ENCODE data around the gene GDAP1L1. TPM values are rescaled to one million over a fixed set of nuclear protein-coding genes. Genes with fewer than 3 reads are reported as not detected.

Gene GDAP1L1
- polyA plus RNA-seq, 3 donors: not detected

DNA sequence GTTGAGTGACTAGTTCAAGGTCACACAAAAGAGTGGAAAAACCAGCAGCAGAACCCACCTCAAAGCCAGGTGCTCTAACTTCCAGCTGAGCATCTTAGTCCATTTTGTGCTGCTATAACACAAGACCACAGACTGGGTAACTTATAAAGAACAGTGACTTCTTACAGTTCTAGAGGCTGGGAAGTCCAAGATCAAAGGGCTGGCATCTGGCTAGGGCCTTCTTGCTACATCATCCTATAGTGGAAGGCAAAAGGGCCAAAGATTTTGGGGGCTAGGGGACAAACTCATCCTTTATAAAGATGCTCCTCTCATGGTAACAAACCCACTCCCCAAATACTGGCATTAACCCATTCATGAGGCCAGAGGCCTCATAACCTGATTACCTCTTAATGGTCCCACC lies 54.2 kb downstream of the GDAP1L1 start:
- no peaks in the 10 kb centered on the region for H3K4me1 Mint-ChIP-seq
- no peak for DNase-seq
- H3K4me2 ChIP-seq (replicated peaks; ENCODE audit: extremely low read depth, low read length, poor library complexity, severe bottlenecking): no peak overlapping the region
- no peak overlapping the region for H2AFZ ChIP-seq (ENCODE audit: insufficient read depth, low read depth, low read length, poor library complexity, severe bottlenecking)
- no peaks in the 10 kb centered on the region for H3K79me2 ChIP-seq (ENCODE audit: insufficient read depth, low read length)
- no peak overlapping the region for H3K4me3 Mint-ChIP-seq
- no peaks in the 10 kb centered on the region for H3K9me3 ChIP-seq (replicated peaks in 1 of 2; ENCODE audit: control insufficient read depth in 1 of 2, insufficient read depth in 1 of 2, low read length in 2 of 2)
- no peaks in the 10 kb centered on the region for H3K27me3 ChIP-seq (ENCODE audit: control insufficient read depth in 2 of 2, insufficient read depth in 2 of 2, low read length in 2 of 2)
- TF ChIP-seq, protein P1, sequence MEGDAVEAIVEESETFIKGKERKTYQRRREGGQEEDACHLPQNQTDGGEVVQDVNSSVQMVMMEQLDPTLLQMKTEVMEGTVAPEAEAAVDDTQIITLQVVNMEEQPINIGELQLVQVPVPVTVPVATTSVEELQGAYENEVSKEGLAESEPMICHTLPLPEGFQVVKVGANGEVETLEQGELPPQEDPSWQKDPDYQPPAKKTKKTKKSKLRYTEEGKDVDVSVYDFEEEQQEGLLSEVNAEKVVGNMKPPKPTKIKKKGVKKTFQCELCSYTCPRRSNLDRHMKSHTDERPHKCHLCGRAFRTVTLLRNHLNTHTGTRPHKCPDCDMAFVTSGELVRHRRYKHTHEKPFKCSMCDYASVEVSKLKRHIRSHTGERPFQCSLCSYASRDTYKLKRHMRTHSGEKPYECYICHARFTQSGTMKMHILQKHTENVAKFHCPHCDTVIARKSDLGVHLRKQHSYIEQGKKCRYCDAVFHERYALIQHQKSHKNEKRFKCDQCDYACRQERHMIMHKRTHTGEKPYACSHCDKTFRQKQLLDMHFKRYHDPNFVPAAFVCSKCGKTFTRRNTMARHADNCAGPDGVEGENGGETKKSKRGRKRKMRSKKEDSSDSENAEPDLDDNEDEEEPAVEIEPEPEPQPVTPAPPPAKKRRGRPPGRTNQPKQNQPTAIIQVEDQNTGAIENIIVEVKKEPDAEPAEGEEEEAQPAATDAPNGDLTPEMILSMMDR (IDR thresholded peaks at IDR 0.05): no peak
- peaks cover 0 to 3% (median 2%) of the 10 kb centered on the region in 3 donors for H3K27me3 Mint-ChIP-seq (ENCODE audit: low read depth in 3 of 3)
- no peaks in the 10 kb centered on the region for H4K20me1 ChIP-seq (ENCODE audit: insufficient read depth, low read length)
- no peaks in the 10 kb centered on the region for H3K4me1 ChIP-seq (ENCODE audit: control insufficient read depth in 1 of 2, insufficient read depth in 2 of 2, low read length in 2 of 2)
- no peak overlapping the region for H3K27ac ChIP-seq (ENCODE audit: low read depth in 1 of 2, low read length in 2 of 2)
- no peak overlapping the region for H3K27ac Mint-ChIP-seq
- no peaks in the 10 kb centered on the region for H3K36me3 ChIP-seq (replicated peaks in 1 of 2; ENCODE audit: control insufficient read depth in 1 of 2, insufficient read depth in 2 of 2, low read length in 2 of 2)
- H3K4me3 ChIP-seq (replicated peaks in 1 of 3; ENCODE audit: low read depth in 2 of 3, low read length in 3 of 3): no peak overlapping the region
- H3K36me3 Mint-ChIP-seq: peaks cover 0 to 2% of the 10 kb centered on the region in 2 donors
- intact Hi-C loops (cut with micrococcal nuclease): loop anchor here in 1 of 2 donors (10.0 kb wide), 1 partner anchor 836 kb away; no protein-coding TSS in a partner anchor
- H3K9me3 Mint-ChIP-seq: peaks cover 0 to 3% (median 0%) of the 10 kb centered on the region in 7 donors
- no peak overlapping the region for H3K9ac ChIP-seq (ENCODE audit: insufficient read depth, low read length, poor library complexity, severe bottlenecking)

DNA sequence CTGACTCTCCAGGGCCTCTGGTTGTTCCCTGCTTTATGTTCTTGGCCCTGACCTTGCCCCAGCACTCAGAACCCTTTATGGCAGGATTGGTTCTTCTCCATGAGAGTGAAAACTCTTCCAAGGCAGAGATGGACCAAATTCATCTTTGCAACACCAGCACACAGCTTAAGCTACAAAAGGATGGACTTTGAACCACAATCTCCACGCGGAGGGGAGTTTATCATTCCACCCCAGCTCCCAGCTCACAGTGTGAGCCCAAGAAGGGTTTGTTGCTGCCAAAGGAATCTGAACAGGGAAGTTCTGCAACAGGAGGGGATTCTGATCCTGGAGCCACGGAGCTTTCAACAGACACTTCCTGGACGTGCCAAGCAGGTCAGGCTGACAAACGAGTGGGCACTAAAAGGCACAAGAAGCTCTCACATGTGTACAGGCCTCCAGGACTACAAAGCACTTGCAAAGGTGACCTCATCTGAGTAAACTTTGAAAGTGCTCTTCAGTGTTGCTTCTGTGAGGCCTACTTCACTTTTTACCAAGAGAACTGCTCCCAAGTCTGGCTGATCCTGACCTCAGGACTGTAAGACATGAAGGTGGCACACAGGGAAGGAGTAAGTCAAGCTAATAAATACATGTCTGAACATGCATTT lies 55.0 kb downstream of the GDAP1L1 start:
- Histone ChIP-seq H3K79me2 (ENCODE audit: insufficient read depth, low read length) (no peaks in the 10 kb centered on the region), H4K20me1 (ENCODE audit: insufficient read depth, low read length) (no peaks in the 10 kb centered on the region), H3K27ac (ENCODE audit: low read depth in 1 of 2, low read length in 2 of 2) (no peak overlapping the region), H3K27me3 (ENCODE audit: control insufficient read depth in 2 of 2, insufficient read depth in 2 of 2, low read length in 2 of 2) (no peaks in the 10 kb centered on the region), H3K4me1 (ENCODE audit: control insufficient read depth in 1 of 2, insufficient read depth in 2 of 2, low read length in 2 of 2) (no peaks in the 10 kb centered on the region), H3K36me3 (replicated peaks in 1 of 2; ENCODE audit: control insufficient read depth in 1 of 2, insufficient read depth in 2 of 2, low read length in 2 of 2) (no peaks in the 10 kb centered on the region), H3K4me3 (replicated peaks in 1 of 3; ENCODE audit: low read depth in 2 of 3, low read length in 3 of 3) (no peak overlapping the region), H3K4me2 (replicated peaks; ENCODE audit: extremely low read depth, low read length, poor library complexity, severe bottlenecking) (no peak overlapping the region), H3K9me3 (replicated peaks in 1 of 2; ENCODE audit: control insufficient read depth in 1 of 2, insufficient read depth in 1 of 2, low read length in 2 of 2) (no peaks in the 10 kb centered on the region), H2AFZ (ENCODE audit: insufficient read depth, low read depth, low read length, poor library complexity, severe bottlenecking) (no peak overlapping the region), H3K9ac (ENCODE audit: insufficient read depth, low read length, poor library complexity, severe bottlenecking) (no peak overlapping the region)
- no peak overlapping the region for H3K27ac Mint-ChIP-seq
- 87% methylated on average over 5 of the region's 5 CpGs for WGBS (ENCODE audit: insufficient coverage)
- TF ChIP-seq, protein P1 (IDR thresholded peaks at IDR 0.05): no peak
- H3K27me3 Mint-ChIP-seq (ENCODE audit: low read depth in 3 of 3): peaks cover 0 to 3% (median 2%) of the 10 kb centered on the region in 3 donors
- H3K4me1 Mint-ChIP-seq: no peaks in the 10 kb centered on the region
- peaks cover 0 to 3% (median 0%) of the 10 kb centered on the region in 7 donors for H3K9me3 Mint-ChIP-seq
- DNase-seq: no peak
- peaks cover 3 to 9% of the 10 kb centered on the region in 2 donors for H3K36me3 Mint-ChIP-seq
- H3K4me3 Mint-ChIP-seq: no peak overlapping the region
- intact Hi-C loops (cut with micrococcal nuclease): loop anchor here in 1 of 2 donors (10.0 kb wide), 1 partner anchor 837 kb away; no protein-coding TSS in a partner anchor

All from CD14-positive monocyte (primary cell).